DMS153 treated with DMSO at 0.1 percent for 48 hours (cell line): ENCODE measurements around the gene FIGLA.

Source experiments
- DNase-seq: peaks from one replicate; lab custom pipeline; 2025; ENCODE audit not compliant: unreplicated experiment; lab: John Stamatoyannopoulos, UW

Gene FIGLA

GRCh38 chr2:70776266-70776665 is 14.2 kb downstream of the FIGLA start:
- no peak for DNase-seq

GRCh38 chr2:70775141-70775540 is 15.3 kb downstream of the FIGLA start:
- no peak for DNase-seq

GRCh38 chr2:70772486-70773155 is 17.8 kb downstream of the FIGLA start:
- DNase-seq: no peak

GRCh38 chr2:70771446-70771845 is 19.0 kb downstream of the FIGLA start:
- DNase-seq: no peak

GRCh38 chr2:70769450-70769849 is 21.0 kb downstream of the FIGLA start:
- no peak for DNase-seq

- DNase-seq: no peak
Observed at GRCh38 chr2:70768590-70769085, 21.8 kb downstream of the FIGLA start.

- DNase-seq: peak; percentile 66
Observed at GRCh38 chr2:70767699-70768589, 22.5 kb downstream of the FIGLA start, which contains the start of gene ADD2. ADD2 (minus strand) TSS chr2:70768200; CDS start chr2:70706408, 61,792 bp downstream.

- peak; percentile 50 for DNase-seq
Observed at GRCh38 chr2:70767079-70767698, 23.3 kb downstream of the FIGLA start.

GRCh38 chr2:70766357-70767078 is 23.9 kb downstream of the FIGLA start:
- no peak for DNase-seq

- DNase-seq: no peak
Observed at GRCh38 chr2:70765507-70765906, 24.9 kb downstream of the FIGLA start.

- DNase-seq: no peak
Observed at GRCh38 chr2:70759446-70759845, 31.0 kb downstream of the FIGLA start.

- DNase-seq: no peak
Observed at GRCh38 chr2:70757966-70758365, 32.5 kb downstream of the FIGLA start.

- DNase-seq: no peak
Observed at GRCh38 chr2:70757360-70757759, 33.1 kb downstream of the FIGLA start.

- no peak for DNase-seq
Observed at GRCh38 chr2:70756128-70756527, 34.3 kb downstream of the FIGLA start.

GRCh38 chr2:70753902-70754301 is 36.5 kb downstream of the FIGLA start:
- no peak for DNase-seq

- DNase-seq: no peak
Observed at GRCh38 chr2:70753031-70753430, 37.4 kb downstream of the FIGLA start.

- DNase-seq: no peak
Observed at GRCh38 chr2:70752396-70752795, 38.0 kb downstream of the FIGLA start.

GRCh38 chr2:70751881-70752280 is 38.6 kb downstream of the FIGLA start:
- no peak for DNase-seq

- DNase-seq: no peak
Observed at GRCh38 chr2:70750320-70750719, 40.1 kb downstream of the FIGLA start.

GRCh38 chr2:70748002-70748784 is 42.2 kb downstream of the FIGLA start:
- DNase-seq: no peak
